Mucosa of descending colon (tissue), 3 donors: ENCODE data around the gene SERF2. TPM values are rescaled to one million over a fixed set of nuclear protein-coding genes. Genes with fewer than 3 reads are reported as not detected.

Experiments used
- ATAC-seq: fragments of 200-7000 bp; cut with Tn5 transposase; one replicate; pipeline ENCODE4 v1.9.1; 2020; ENCODE audit warnings: mild to moderate bottlenecking, moderate library complexity
- DNase-seq, 3 donors: peaks; one replicate each; pipeline ENCODE4 v3.0.0-alpha.2; 2020
- H3K36me3 ChIP-seq: fragments of 200-600 bp; one replicate; pipeline ENCODE4 v1.8.0; 2021; ENCODE audit warnings: low read depth, mild to moderate bottlenecking
- H3K4me1 ChIP-seq: fragments of 200-600 bp; one replicate; pipeline ENCODE4 v1.8.0; 2021; ENCODE audit warnings: low read depth, mild to moderate bottlenecking
- H3K4me3 ChIP-seq: fragments of 200-600 bp; one replicate; pipeline ENCODE4 v1.8.0; 2021; ENCODE audit warnings: mild to moderate bottlenecking
- H3K9me3 ChIP-seq: fragments of 200-600 bp; one replicate; pipeline ENCODE4 v1.8.0; 2021; ENCODE audit warnings: mild to moderate bottlenecking
- intact Hi-C, 2 donors: fragments of 100-400 bp; cut with DNase I in 1 of 2; cut with micrococcal nuclease in 1 of 2; formaldehyde crosslinking; loops; one replicate each; pipeline versions ENCODE4 v1.11.0 to v1.11.1; 2022; cut with DNase I, micrococcal nuclease
- total RNA-seq, 3 donors: library from RNA; stranded (reverse); fragmentation: NEBNext Ultra II Directional in 2 of 3; extraction: Animal tissue kit (Norgen Biotek cat#: 25700) in 2 of 3; gene quantifications; one replicate each; pipeline versions ENCODE4 v1.2.1 to v1.2.4, GENCODE V29; 2021 to 2023
- TF ChIP-seq, protein P1 (sequence below): fragments of 200-600 bp; IDR thresholded peaks from one replicate; pipeline ENCODE4 v1.8.0; 2022; ENCODE audit warnings: antibody characterized with exemption, mild to moderate bottlenecking
- donor health status: DM: no; HTN: no; CAD: no; lungs with moderate emphysema.
- donor health status: DM: no; HTN: no; CAD: no.
- donor health status: DM: no; HTN: yes; CAD: no.

The SERF2 gene
- total RNA-seq, 3 donors from 2014 or later: 712 to 944 (median 931) TPM

DNA sequence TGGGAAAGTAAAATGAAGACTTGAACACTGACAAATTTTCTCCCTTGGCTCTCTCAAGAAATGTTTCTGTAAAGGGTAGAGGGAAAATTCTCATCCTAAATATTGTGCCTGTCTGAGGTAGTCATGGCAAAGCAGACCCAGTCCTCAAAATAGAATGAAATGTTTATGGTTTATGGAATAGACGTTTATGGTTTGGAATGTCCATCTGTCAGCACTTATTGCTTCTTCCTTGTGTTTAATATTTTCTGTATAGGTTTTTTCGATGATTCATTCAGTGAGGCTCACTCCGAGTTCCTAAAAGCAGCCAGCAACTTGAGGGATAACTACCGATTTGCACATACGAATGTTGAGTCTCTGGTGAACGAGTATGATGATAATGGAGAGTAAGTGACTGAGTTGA is 29.3 kb upstream of the SERF2 start:
- H3K9me3 ChIP-seq: no peaks in the 10 kb centered on the region
- no peak overlapping the region for H3K4me3 ChIP-seq
- TF ChIP-seq, protein P1, sequence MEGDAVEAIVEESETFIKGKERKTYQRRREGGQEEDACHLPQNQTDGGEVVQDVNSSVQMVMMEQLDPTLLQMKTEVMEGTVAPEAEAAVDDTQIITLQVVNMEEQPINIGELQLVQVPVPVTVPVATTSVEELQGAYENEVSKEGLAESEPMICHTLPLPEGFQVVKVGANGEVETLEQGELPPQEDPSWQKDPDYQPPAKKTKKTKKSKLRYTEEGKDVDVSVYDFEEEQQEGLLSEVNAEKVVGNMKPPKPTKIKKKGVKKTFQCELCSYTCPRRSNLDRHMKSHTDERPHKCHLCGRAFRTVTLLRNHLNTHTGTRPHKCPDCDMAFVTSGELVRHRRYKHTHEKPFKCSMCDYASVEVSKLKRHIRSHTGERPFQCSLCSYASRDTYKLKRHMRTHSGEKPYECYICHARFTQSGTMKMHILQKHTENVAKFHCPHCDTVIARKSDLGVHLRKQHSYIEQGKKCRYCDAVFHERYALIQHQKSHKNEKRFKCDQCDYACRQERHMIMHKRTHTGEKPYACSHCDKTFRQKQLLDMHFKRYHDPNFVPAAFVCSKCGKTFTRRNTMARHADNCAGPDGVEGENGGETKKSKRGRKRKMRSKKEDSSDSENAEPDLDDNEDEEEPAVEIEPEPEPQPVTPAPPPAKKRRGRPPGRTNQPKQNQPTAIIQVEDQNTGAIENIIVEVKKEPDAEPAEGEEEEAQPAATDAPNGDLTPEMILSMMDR: no peak
- no peak for DNase-seq
- peaks cover 14% of the 10 kb centered on the region for H3K36me3 ChIP-seq
- no peak for ATAC-seq
- intact Hi-C loops: no loop called here
- H3K4me1 ChIP-seq: no peaks in the 10 kb centered on the region

- H3K4me1 ChIP-seq: no peaks in the 10 kb centered on the region
- intact Hi-C loops: no loop called here
- peaks cover 22% of the 10 kb centered on the region for H3K36me3 ChIP-seq
- no peak overlapping the region for H3K4me3 ChIP-seq
- no peaks in the 10 kb centered on the region for H3K9me3 ChIP-seq
- TF ChIP-seq, protein P1: no peak
- ATAC-seq (no peak), DNase-seq (no peak)
These were observed 28.2 kb upstream of the SERF2 start for GRCh38 chr15:43763819-43764446.

DNA sequence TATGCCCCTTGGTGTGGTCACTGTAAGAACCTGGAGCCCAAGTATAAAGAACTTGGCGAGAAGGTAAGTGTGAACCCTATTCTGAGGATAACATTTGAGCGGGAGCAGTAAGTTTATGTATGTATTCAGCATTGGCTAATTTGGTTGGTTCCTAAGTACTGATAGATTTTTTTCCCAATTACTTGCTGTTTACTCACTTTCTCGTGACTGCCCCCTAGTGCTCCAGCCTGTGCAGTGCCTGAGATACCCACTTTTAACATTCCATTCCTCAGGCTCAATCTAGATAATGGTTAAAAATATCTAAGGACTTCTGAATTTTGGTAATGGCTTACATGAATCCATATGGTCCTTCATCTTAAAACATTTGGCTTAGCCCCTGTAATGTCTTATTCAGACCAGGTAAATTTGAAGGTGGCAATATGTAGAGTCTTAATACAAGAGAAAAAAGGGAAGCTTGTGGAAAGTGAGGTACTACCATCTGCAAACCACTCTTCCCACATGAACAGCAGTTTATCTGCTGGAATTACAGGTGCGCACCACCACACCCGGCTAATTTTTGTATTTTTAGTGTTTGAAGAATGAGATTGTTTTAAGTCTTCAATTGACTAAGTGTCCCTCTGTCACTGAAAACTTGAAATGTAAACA is 22.4 kb upstream of the SERF2 start:
- no peaks in the 10 kb centered on the region for H3K9me3 ChIP-seq
- H3K4me1 ChIP-seq: no peaks in the 10 kb centered on the region
- intact Hi-C loops: no loop called here
- ATAC-seq (peak; percentile 77), DNase-seq (peak in 2 of 3 donors; percentile 44 to 81)
- TF ChIP-seq, protein P1: peak; percentile 48
- no peak overlapping the region for H3K4me3 ChIP-seq
- H3K36me3 ChIP-seq: peaks cover 15% of the 10 kb centered on the region

DNA sequence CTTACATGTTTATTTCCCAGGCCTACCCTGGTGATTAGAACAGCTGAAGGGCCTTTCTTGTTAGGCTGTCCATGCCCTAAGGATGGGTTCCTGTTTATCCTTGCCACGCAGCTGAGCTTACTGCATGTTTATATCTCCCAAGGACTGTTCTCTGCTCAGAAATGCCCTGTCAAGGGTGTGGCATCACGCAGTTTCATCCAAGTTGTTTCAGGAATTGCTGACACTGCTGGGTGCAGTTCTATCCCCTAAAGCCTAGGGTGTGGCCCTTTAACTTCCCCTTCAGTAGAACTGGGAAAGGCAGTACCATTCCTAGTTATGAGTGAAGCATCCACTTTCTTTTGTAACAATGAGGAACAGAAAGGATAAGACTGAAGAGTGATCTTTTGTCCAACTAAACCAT is 20.3 kb upstream of the SERF2 start:
- Histone ChIP-seq H3K4me3 (no peak overlapping the region), H3K9me3 (no peaks in the 10 kb centered on the region), H3K36me3 (peaks cover 15% of the 10 kb centered on the region), H3K4me1 (peaks cover 3% of the 10 kb centered on the region)
- ATAC-seq: no peak
- no peak for DNase-seq
- intact Hi-C loops: no loop called here
- TF ChIP-seq, protein P1: no peak

DNA sequence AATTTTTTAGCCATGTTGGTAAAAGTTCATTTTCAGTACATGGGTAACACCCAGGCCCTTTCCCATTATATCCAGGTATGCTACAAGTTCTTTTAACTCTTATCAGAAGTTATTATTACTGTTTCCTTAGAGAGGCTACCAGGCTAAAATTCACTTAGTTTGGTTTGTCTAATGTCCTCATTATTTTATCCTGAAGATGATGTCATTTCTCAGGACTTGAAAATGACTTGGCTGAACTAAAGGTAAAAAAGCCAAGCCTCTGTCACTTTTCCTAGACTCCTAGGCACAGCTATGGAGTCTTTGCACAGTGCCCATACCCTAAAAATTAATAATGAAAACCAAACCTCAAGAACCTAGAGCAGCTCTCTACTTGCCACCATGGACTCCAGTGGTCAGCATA is 19.5 kb upstream of the SERF2 start:
- ATAC-seq (no peak), DNase-seq (no peak)
- intact Hi-C loops: no loop called here
- Histone ChIP-seq H3K4me1 (peaks cover 3% of the 10 kb centered on the region), H3K4me3 (no peak overlapping the region), H3K9me3 (no peaks in the 10 kb centered on the region), H3K36me3 (peaks cover 15% of the 10 kb centered on the region)
- TF ChIP-seq, protein P1: no peak
